Ectodermal cell (in vitro differentiated cells): ENCODE measurements around the gene TMEM9B.
"Not testable (repeated sequence)": the region's sequence is repeated elsewhere in the genome, so short reads cannot be mapped to it uniquely, and the experiment has no call there.

Experiments used
- H3K27ac ChIP-seq: 2 replicates; pipeline ENCODE4 v1.7.0; 2013; ENCODE audit warnings: mild to moderate bottlenecking, low read depth, low read length; ENCODE audit not compliant: insufficient read depth, poor library complexity, severe bottlenecking
- H3K27me3 ChIP-seq: 2 replicates; pipeline ENCODE4 v1.7.0; 2013; ENCODE audit warnings: mild to moderate bottlenecking, low read length; ENCODE audit not compliant: insufficient read depth, control insufficient read depth, poor library complexity, severe bottlenecking
- H3K36me3 ChIP-seq: one replicate; pipeline ENCODE4 v1.7.0; 2013; ENCODE audit warnings: low read length; ENCODE audit not compliant: control insufficient read depth, insufficient read depth
- H3K4me1 ChIP-seq: one replicate; pipeline ENCODE4 v1.7.0; 2013; ENCODE audit warnings: low read length; ENCODE audit not compliant: control insufficient read depth, insufficient read depth
- H3K4me3 ChIP-seq: 2 replicates; pipeline ENCODE4 v1.7.0; 2013; ENCODE audit warnings: low read depth, low read length, control low read depth; ENCODE audit not compliant: insufficient read depth
- H3K9me3 ChIP-seq: 2 replicates; pipeline ENCODE4 v1.7.0; 2013; ENCODE audit warnings: mild to moderate bottlenecking, low read length, moderate library complexity; ENCODE audit not compliant: control insufficient read depth
- WGBS, 2 experiments: methylation state at CpG; one replicate each; pipeline ENCODE4 v1.1.7; 2013; ENCODE audit warnings: missing lambda C conversion rate in 2 of 2; 5-methylcytosine and 5-hydroxymethylcytosine counted together

TMEM9B gene

DNA sequence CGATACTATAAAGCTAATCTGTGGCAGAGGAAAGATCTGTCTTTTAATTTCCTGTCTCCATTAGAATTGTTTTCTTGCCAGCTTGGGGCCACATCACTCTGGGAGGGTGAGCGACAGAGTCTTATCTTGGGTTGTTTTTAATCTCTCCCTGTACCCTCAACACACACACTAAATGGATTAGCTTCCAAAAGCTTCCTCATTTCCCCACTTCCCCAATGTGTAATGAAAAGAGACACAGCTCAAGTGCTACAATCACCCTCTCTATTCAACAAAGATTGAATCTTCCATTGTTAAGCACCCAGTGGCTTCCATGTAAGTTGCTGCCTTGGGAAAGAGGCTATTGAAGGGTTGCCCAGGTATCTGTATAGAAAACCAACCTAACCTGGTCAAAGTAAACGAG, 15.4 kb downstream of the TMEM9B start:
- no peaks in the 10 kb centered on the region for H3K9me3 ChIP-seq
- no peak overlapping the region for H3K4me3 ChIP-seq
- no peak overlapping the region for H3K27ac ChIP-seq
- 93 to 95% methylated on average over 3 of the region's 3 CpGs for WGBS, 2 experiments
- no peaks in the 10 kb centered on the region for H3K4me1 ChIP-seq
- H3K36me3 ChIP-seq, result no peaks in the 10 kb centered on the region
- H3K27me3 ChIP-seq, result no peaks in the 10 kb centered on the region

GRCh38 chr11:8947230-8947943, 16.9 kb downstream of the TMEM9B start:
- 97 to 99% methylated on average over 4 of the region's 4 CpGs for WGBS, 2 experiments
- no peaks in the 10 kb centered on the region for H3K27me3 ChIP-seq
- no peaks in the 10 kb centered on the region for H3K36me3 ChIP-seq
- H3K4me3 ChIP-seq, result no peak overlapping the region
- H3K27ac ChIP-seq, result no peak overlapping the region
- H3K9me3 ChIP-seq, result no peaks in the 10 kb centered on the region
- no peaks in the 10 kb centered on the region for H3K4me1 ChIP-seq

DNA sequence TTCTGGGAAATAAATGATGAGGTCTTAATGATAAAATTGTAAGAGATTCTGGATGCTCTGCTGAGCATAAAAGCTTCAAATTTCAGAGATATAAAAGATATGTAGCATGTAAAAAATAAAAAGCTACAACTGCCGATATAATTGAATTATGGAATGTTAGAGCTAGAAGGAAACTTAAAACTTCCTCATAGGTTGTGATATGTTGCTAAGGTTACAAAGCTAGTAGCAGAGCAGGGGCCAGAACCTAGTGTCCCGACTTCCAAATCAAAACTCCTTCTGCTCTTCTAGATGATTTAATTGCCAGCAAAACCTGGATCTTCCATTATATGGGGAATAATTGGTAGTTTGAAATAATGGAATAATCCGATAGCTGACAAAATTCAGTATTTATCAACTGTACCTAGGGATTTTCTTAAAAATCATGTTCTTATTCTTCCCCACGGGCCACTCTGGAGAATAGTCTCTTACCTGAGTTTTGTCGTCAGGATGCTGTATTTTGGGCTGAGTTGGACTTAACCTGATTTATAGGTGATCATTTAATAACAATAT, 21.6 kb downstream of the TMEM9B start, which contains the start of gene ASCL3:
Gene ASCL3 (minus strand): TSS at position 499 of the 549 bp plus-strand sequence. CDS start 4,855 bp downstream, outside the sequence.
- Histone ChIP-seq H3K4me3 (no peak within 1 kb of the TSS), H3K27me3 (no peaks in the 10 kb centered on the region), H3K36me3 (no peaks in the 10 kb centered on the region), H3K4me1 (no peaks in the 10 kb centered on the region), H3K9me3 (no peaks in the 10 kb centered on the region), H3K27ac (no peak within 1 kb of the TSS)
- WGBS, 2 experiments, result 76 to 94% methylated on average over 3 to 5 of the region's 5 CpGs

GRCh38 chr11:8941341-8942103, 22.7 kb downstream of the TMEM9B start:
- H3K9me3 ChIP-seq, result no peaks in the 10 kb centered on the region
- 87 to 89% methylated on average over 8 of the region's 8 CpGs for WGBS, 2 experiments
- no peaks in the 10 kb centered on the region for H3K36me3 ChIP-seq
- H3K4me3 ChIP-seq, result no peak overlapping the region
- no peaks in the 10 kb centered on the region for H3K27me3 ChIP-seq
- H3K27ac ChIP-seq, result no peak overlapping the region
- no peaks in the 10 kb centered on the region for H3K4me1 ChIP-seq

GRCh38 chr11:8937659-8938058, 26.6 kb downstream of the TMEM9B start:
- no peaks in the 10 kb centered on the region for H3K27me3 ChIP-seq
- peaks cover 12% of the 10 kb centered on the region for H3K4me1 ChIP-seq
- no peaks in the 10 kb centered on the region for H3K9me3 ChIP-seq
- no peak overlapping the region for H3K4me3 ChIP-seq
- 86 to 88% methylated on average over 14 of the region's 14 CpGs for WGBS, 2 experiments
- H3K36me3 ChIP-seq, result no peaks in the 10 kb centered on the region
- no peak overlapping the region for H3K27ac ChIP-seq

GRCh38 chr11:8937159-8937558, 27.1 kb downstream of the TMEM9B start:
- WGBS, 2 experiments, result 92 to 93% methylated on average over 10 of the region's 10 CpGs
- peaks cover 15% of the 10 kb centered on the region for H3K4me1 ChIP-seq
- H3K27ac ChIP-seq, result no peak overlapping the region
- no peak overlapping the region for H3K4me3 ChIP-seq
- H3K27me3 ChIP-seq, result no peaks in the 10 kb centered on the region
- no peaks in the 10 kb centered on the region for H3K36me3 ChIP-seq
- H3K9me3 ChIP-seq, result no peaks in the 10 kb centered on the region

GRCh38 chr11:8935789-8936188, 28.5 kb downstream of the TMEM9B start:
- not testable (repeated sequence) for H3K27me3 ChIP-seq, H3K4me3 ChIP-seq, H3K36me3 ChIP-seq, H3K27ac ChIP-seq, H3K9me3 ChIP-seq
- H3K4me1 ChIP-seq, result peaks cover 15% of the 10 kb centered on the region
- 93 to 100% methylated on average over 2 of the region's 2 CpGs for WGBS, 2 experiments

DNA sequence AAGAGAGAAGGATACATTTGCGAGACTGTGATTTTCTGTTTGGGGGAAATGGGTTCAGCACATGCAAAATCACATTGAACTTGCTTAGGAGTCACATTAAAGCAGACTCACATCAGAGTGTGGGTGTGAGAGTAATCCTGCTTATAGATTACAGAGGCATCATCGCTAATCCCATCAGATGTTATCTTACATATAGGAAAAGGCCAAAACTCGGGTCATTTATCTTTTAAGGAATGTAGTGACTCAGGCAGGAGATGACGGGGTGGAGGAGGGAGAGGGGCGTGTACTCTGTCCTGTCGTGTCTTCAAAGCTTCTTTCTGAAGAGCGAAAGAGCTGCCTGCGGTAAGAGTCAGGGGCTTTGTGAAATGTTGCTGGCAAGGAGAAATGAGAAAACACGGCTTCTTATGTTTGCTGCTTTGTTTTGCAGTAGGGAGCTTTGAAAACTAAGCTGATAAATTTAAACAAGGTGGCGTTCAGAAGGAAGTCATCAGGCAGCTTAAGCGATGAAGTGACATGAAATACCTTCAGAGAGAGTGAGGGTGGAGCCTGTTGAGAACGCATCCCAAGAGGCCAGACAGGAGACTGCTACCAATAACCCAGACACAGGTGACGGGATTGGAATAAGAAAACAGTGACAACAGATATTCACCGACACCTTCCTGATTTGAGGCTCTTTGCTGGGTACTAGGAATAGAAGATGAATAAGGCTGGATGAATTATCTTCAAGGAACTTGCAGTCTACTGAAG, 29.3 kb downstream of the TMEM9B start:
- no peak overlapping the region for H3K27ac ChIP-seq
- H3K9me3 ChIP-seq, result no peaks in the 10 kb centered on the region
- no peak overlapping the region for H3K4me3 ChIP-seq
- no peaks in the 10 kb centered on the region for H3K27me3 ChIP-seq
- no peaks in the 10 kb centered on the region for H3K36me3 ChIP-seq
- H3K4me1 ChIP-seq, result peaks cover 15% of the 10 kb centered on the region
- 58 to 62% methylated on average over 14 of the region's 14 CpGs for WGBS, 2 experiments

GRCh38 chr11:8933931-8934330, 30.3 kb downstream of the TMEM9B start:
- Histone ChIP-seq H3K36me3 (no peaks in the 10 kb centered on the region), H3K4me1 (peaks cover 15% of the 10 kb centered on the region), H3K27me3 (no peaks in the 10 kb centered on the region), H3K9me3 (no peaks in the 10 kb centered on the region), H3K4me3 (no peak overlapping the region), H3K27ac (no peak overlapping the region)
- 89 to 91% methylated on average over 6 of the region's 6 CpGs for WGBS, 2 experiments
